NCI-H1105 treated with DMSO at 0.1 percent for 48 hours (cell line): ENCODE data around the gene TAF1C.
"Not testable (repeated sequence)": the region's sequence is repeated elsewhere in the genome, so short reads cannot be mapped to it uniquely, and the experiment has no call there.

ENCODE experiments used
- DNase-seq: peaks from one replicate; lab custom pipeline; 2025; lab: John Stamatoyannopoulos, UW

The TAF1C gene

GRCh38 chr16:84212154-84212553 lies 25.3 kb upstream of the TAF1C start:
- no peak for DNase-seq

DNA sequence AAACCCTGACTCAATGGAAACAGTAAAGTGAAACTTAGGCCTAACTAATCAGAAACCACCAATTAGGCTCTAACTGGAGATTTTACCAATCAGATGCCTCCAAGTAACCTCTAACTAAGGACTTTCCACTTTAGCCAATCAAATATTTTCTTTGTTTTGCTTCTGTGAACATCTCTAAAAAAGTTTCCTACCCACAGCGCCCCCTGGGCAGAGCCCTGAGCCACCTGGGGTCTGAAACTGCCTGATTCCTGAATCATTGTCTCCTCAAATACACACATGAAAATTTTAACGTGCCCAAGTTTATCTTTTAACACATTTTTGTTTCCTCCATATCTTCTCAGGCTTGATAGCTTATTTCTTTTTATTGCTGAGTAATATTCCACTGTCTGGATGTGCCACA lies 23.1 kb upstream of the TAF1C start:
- no peak for DNase-seq

GRCh38 chr16:84207879-84208278 lies 21.0 kb upstream of the TAF1C start:
- no peak for DNase-seq

DNA sequence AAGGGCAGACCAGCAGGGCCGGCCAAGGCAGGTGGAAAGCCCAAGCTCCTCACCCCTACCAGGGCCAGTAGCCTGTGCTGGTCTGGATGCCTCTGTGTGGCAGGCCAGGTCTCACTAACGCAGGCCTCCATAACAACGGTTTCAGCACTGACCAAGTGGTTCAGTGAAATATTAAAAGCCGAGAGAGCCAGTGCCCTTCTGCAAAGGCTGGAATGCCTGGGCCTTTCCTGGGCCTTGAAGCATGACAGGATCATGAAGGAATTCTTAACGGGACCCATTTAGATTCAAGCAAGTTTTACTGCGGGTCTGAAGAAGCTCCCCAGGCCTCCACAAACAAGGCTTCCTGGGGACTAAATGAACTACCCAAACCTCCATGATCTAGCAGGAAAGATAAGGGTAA lies 20.4 kb upstream of the TAF1C start:
- no peak for DNase-seq

DNA sequence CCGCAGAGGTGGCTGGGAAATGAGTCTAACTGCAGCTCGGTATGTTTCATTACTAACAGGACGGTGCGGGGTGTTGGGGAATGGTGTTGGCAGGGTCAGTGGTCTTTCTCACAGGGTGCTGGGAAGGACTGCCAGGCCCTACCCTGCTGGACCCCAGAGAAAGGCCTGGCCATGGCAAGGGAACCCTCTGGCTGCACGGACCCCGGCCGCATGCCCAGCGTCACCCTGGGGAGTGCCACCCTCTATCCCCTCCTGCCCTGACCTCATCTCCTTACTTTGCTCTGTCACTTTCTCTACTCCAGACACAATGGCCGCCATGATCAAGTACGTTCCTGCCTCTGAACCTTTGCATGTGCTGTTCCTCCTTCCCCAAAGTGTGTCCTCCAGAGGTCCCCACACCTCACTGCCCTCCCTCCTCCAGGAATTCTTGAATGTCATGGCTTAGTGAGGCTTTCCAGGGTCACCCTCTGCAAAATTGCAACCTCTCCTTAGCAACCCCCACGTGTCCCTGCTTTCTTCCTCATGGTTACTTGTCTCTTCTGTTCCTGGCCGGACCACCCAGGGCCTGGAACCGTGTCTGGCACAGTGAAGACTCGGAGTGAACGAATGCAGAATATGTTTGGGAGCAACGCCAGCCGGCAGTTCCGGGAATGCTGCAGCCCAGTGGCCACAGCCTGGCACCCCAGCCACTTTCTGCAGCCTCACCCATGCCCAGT lies 19.3 kb upstream of the TAF1C start:
- no peak for DNase-seq

DNA sequence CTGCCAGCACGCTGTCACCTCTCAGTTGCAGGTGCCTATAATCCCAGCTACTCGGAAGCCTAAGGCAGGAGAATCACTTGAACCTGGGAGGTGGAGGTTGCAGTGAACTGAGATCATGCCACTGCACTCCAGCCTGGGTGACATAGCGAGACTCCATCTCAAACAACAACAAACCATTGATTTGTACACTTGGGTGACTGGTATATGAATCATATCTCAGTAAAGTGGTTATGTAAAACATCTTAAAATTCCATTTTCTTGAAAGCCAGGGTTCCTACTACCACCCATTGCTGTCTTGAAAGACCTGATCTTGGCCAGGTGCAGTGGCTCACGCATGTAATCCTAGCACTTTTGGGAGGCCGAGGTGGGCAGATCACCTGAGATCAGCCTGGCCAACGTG lies 18.3 kb upstream of the TAF1C start:
- DNase-seq, result not testable (repeated sequence)

- not testable (repeated sequence) for DNase-seq
Measured at GRCh38 chr16:84204551-84204950, 17.7 kb upstream of the TAF1C start.

GRCh38 chr16:84199861-84200260 lies 13.0 kb upstream of the TAF1C start:
- DNase-seq, result no peak

GRCh38 chr16:84199097-84199496 lies 12.2 kb upstream of the TAF1C start:
- no peak for DNase-seq

DNA sequence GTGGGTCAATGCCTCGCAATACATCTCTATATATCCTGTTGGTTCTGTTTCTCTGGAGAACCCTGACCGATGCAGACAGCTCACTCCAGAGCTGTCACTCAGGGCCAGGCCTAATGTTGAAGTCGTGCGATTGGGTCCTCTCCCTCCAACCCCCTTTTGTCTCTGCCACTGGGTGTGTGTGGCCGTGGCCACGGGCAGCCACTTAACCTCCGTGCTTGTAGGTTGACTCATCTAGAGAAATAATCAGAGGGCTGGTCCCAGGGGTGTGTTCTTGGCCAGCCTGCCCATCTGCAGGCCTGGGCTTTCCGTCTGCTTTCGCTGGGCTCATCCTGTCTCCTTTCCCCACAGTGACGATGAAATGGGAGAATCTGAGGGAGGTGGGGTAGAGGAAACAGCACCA lies 11.5 kb upstream of the TAF1C start:
- DNase-seq, result no peak

DNA sequence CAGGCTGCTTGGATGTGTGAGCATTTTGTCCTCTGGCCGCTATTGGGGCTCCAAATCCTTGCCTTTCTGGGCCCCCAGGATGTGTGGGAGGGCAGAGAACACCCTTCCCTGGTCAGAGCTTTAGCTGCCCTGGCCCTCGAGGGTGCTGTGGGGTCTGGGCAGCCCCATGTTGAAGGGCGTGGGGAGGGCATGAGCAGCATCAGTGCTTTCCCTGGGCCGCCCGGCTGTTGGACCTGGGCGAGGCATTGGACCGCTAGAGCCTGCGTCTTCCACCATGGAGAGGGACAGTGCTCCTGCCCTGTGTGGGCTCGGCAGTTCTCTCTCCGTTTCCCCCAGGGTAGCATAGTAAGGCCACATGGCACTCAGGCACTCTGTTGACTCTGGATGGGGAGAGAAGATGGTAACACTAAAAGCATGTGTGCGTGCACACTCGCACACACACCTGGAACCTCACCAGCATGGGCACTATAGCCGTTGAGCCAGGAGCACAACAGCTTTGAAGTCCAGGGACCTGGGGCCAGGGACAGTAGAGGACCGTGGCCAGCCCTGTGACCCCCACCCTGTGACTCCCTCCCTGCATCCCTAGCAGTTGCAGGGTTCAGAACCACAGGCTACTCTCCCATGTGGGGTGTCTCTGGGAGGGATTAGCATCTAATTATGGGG lies 10.7 kb upstream of the TAF1C start:
- DNase-seq, result no peak

- DNase-seq, result no peak
Measured at GRCh38 chr16:84196727-84197394, 10.0 kb upstream of the TAF1C start.

GRCh38 chr16:84196101-84196500 lies 9.2 kb upstream of the TAF1C start:
- DNase-seq, result no peak

- no peak for DNase-seq
Measured at GRCh38 chr16:84195201-84196093, 8.6 kb upstream of the TAF1C start.

DNA sequence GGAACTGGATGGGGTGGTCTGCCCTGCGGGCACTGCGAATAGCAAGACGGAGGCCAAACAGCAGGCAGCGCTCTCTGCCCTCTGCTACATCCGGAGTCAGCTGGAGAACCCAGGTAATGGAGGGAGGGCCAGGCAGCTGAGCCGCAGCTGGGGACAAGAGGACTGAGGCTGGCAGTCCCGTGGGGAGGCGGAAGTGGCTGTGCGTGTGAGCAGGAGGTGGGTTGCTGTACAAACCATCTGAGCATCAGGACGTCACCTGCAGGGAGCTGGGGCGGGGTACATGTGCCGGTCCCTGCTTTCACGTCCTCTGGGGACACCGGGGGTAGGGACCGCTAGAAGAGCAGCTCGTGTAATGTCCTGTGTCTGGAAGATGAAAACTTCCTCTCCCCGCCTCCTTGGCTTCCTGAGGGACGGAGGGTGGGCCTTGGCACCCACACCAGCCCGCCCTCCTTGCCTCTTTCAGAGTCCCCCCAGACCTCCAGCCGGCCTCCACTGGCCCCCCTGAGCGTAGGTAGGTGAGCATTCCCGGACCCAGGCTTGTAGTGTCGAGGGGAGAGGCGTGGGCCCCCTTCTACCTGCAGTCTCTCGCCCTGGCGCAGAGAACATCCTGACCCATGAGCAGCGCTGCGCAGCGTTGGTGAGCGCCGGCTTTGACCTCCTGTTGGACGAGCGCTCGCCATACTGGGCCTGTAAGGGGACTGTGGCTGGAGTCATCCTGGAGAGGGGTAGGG lies 7.8 kb upstream of the TAF1C start:
- no peak for DNase-seq

- no peak for DNase-seq
Measured at GRCh38 chr16:84194018-84194417, 7.2 kb upstream of the TAF1C start.

GRCh38 chr16:84193480-84193879 lies 6.6 kb upstream of the TAF1C start:
- DNase-seq, result no peak

GRCh38 chr16:84191466-84191865 lies 4.6 kb upstream of the TAF1C start:
- DNase-seq, result no peak

GRCh38 chr16:84190731-84191388 lies 4.0 kb upstream of the TAF1C start, which contains the start of gene ADAD2:
Gene ADAD2, plus strand, starts transcription at chr16:84191157. Its CDS starts 74 bp downstream, at chr16:84191231.
- no peak for DNase-seq

DNA sequence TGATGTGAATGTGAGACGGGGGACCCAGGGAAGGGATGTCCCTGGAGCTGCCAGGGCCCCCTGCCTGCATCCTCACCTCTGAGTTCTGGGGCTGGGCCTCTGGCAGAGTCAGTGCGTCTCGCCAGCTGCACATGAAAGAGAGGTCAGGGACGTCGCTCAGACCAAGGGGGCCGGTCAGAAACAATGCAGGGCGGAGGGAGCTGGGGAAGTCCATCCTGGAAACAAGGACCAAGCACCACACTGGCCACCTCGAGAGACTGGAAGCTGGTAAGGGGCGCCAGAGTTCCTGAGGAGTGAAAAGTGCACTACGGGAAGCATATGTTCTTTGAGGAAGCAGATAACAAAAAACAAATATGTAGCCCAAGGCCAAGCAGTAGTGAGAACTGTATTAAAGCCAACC lies 2.1 kb downstream of the TAF1C start:
- DNase-seq, result no peak
